HG03521 (cell line): ENCODE data around the gene ARV1.
"Not testable (repeated sequence)": the region's sequence is repeated elsewhere in the genome, so short reads cannot be mapped to it uniquely, and the experiment has no call there.

Experiments
- ATAC-seq: cut with Tn5 transposase; IDR thresholded peaks from one replicate; pipeline ENCODE4 v1.9.1; 2021; ENCODE audit warnings: mild to moderate bottlenecking, moderate library complexity; ENCODE audit not compliant: unreplicated experiment

Gene ARV1

GRCh38 chr1:231040800-231041718 is 62.2 kb downstream of the ARV1 start:
- ATAC-seq = no peak

GRCh38 chr1:231041719-231042261 is 62.9 kb downstream of the ARV1 start:
- no peak for ATAC-seq

- ATAC-seq = no peak
Observed at GRCh38 chr1:231044588-231044987, 65.7 kb downstream of the ARV1 start.

- no peak for ATAC-seq
Observed at GRCh38 chr1:231045286-231045685, 66.4 kb downstream of the ARV1 start.

GRCh38 chr1:231045921-231046729 is 67.2 kb downstream of the ARV1 start:
- ATAC-seq = not testable (repeated sequence)

- no peak for ATAC-seq
Observed at GRCh38 chr1:231046730-231047395, 68.0 kb downstream of the ARV1 start.

GRCh38 chr1:231047529-231047928 is 68.6 kb downstream of the ARV1 start:
- ATAC-seq = not testable (repeated sequence)

- not testable (repeated sequence) for ATAC-seq
Observed at GRCh38 chr1:231048419-231048818, 69.5 kb downstream of the ARV1 start.

- no peak for ATAC-seq
Observed at GRCh38 chr1:231049121-231049979, 70.5 kb downstream of the ARV1 start.
